ENCODE measurements around the gene NRG2. TPM values are rescaled to one million over a fixed set of nuclear protein-coding genes. Genes with fewer than 3 reads are reported as not detected.

The NRG2 gene
- total and polyA plus RNA-seq, 2 of the 8 experiments (the other 6 are each of a cell fraction or from before 2014, with no cell fraction given): 0.27 to 0.54 TPM

- H3K9me3 ChIP-seq (ENCODE audit: insufficient read depth in 2 of 2, low read depth in 1 of 2, low read length in 1 of 2): no peaks in the 10 kb centered on the region
- WGBS, 2 experiments (ENCODE audit: extremely low coverage in 1 of 2, insufficient coverage in 1 of 2, insufficient read length in 1 of 2, insufficient replicate concordance in 2 of 2, low coverage in 1 of 2, low lambda C conversion rate in 2 of 2, missing lambda C conversion rate in 1 of 2): 89% methylated on average over 4 of the region's 4 CpGs; no CpG with 5 or more reads in 1 of the 2 experiments
- H2AFZ ChIP-seq (ENCODE audit: low read length): no peak overlapping the region
- no peak overlapping the region for H3K4me2 ChIP-seq (ENCODE audit: insufficient read depth in 1 of 2, low read depth in 2 of 2, low read length in 2 of 2)
- H3K23me2 ChIP-seq (ENCODE audit: low read depth, low read length): no peaks in the 10 kb centered on the region
- ChIA-PET POLR2A (ENCODE audit: partially characterized antibody) (no interaction called here), CTCF (ENCODE audit: partially characterized antibody) (interaction anchor here (1.0 to 16.4 kb wide), 6 partner anchors 12 to 146 kb away, joined by 3 to 181 read pairs (median 5); no protein-coding TSS in a partner anchor)
- DNase-seq (ENCODE audit: low read depth in 1 of 2, low spot score in 2 of 2): peak in 1 of 2 experiments; percentile 41
- no peak overlapping the region for H4K91ac ChIP-seq (replicated peaks; ENCODE audit: insufficient read length, low read length)
- H2BK15ac ChIP-seq (ENCODE audit: low read length): no peak overlapping the region
- H4K20me1 ChIP-seq (replicated peaks in 1 of 2; ENCODE audit: control insufficient read depth in 1 of 2, insufficient read depth in 2 of 2, low read length in 2 of 2): peaks cover 0 to 2% of the 10 kb centered on the region in 2 experiments
- no peak overlapping the region for H3K23ac ChIP-seq (ENCODE audit: insufficient read length)
- H2BK20ac ChIP-seq (ENCODE audit: low read length): no peak overlapping the region
- H3K27ac ChIP-seq (ENCODE audit: low read depth, low read length): no peak overlapping the region
- no peaks in the 10 kb centered on the region for H3K79me2 ChIP-seq (ENCODE audit: control insufficient read depth in 1 of 2, insufficient read depth in 2 of 2, low read length in 2 of 2)
- no peaks in the 10 kb centered on the region for H3K79me1 ChIP-seq (ENCODE audit: low read depth, low read length)
- no peaks in the 10 kb centered on the region for H3K36me3 ChIP-seq (ENCODE audit: control insufficient read depth in 2 of 4, insufficient read depth in 4 of 4, low read length in 3 of 4)
- H3K9ac ChIP-seq (replicated peaks in 1 of 4; ENCODE audit: extremely low read depth in 1 of 4, low read depth in 3 of 4, low read length in 3 of 4): no peak overlapping the region
- no peak overlapping the region for H4K5ac ChIP-seq (ENCODE audit: insufficient read length, low read depth, low read length)
- H3K14ac ChIP-seq (ENCODE audit: insufficient read length): no peak overlapping the region
- no peak for TF ChIP-seq ATF2 (IDR thresholded peaks at IDR 0.05; ENCODE audit: low read length)
- no peak for TF ChIP-seq SAP30 (IDR thresholded peaks at IDR 0.05; ENCODE audit: insufficient read depth, insufficient replicate concordance, low read length)
- TF ChIP-seq SIX5 (IDR thresholded peaks at IDR 0.05; ENCODE audit: low read depth, low read length): no peak
- no peak for TF ChIP-seq EP300 (IDR thresholded peaks at IDR 0.05; ENCODE audit: borderline replicate concordance in 1 of 2, low read depth in 2 of 2, low read length in 2 of 2)
- no peak for TF ChIP-seq POU5F1 (IDR thresholded peaks at IDR 0.05; ENCODE audit: low read depth, low read length)
- TF ChIP-seq HDAC2 (IDR thresholded peaks at IDR 0.05; ENCODE audit: borderline replicate concordance in 1 of 2, low read depth in 2 of 2, low read length in 2 of 2): no peak
- no peak overlapping the region for H3K4ac ChIP-seq (replicated peaks; ENCODE audit: insufficient read length, low read depth, low read length)
- H2AK5ac ChIP-seq (ENCODE audit: low read depth, low read length): no peak overlapping the region
- no peak overlapping the region for H2BK120ac ChIP-seq (replicated peaks; ENCODE audit: low read depth, low read length)
- no peak overlapping the region for H3K56ac ChIP-seq (replicated peaks; ENCODE audit: insufficient read length, low read depth, low read length)
- FAIRE-seq: no peak
- H3K4me1 ChIP-seq (replicated peaks in 1 of 4; ENCODE audit: control insufficient read depth in 3 of 4, insufficient read depth in 4 of 4, low read length in 3 of 4): peaks cover 2 to 7% (median 5%) of the 10 kb centered on the region in 4 experiments; a peak in 2 of 7 replicates
- no peak overlapping the region for H4K8ac ChIP-seq (ENCODE audit: extremely low read depth, insufficient read depth, low read length)
- H3K27me3 ChIP-seq (replicated peaks in 1 of 4; ENCODE audit: control insufficient read depth in 3 of 4, extremely low read depth in 1 of 4, insufficient read depth in 3 of 4, low read length in 3 of 4): peaks cover 0 to 5% (median 0%) of the 10 kb centered on the region in 4 experiments; a peak in 2 of 7 replicates
- no peak overlapping the region for H2BK5ac ChIP-seq (ENCODE audit: low read depth, low read length)
- H2BK12ac ChIP-seq (ENCODE audit: low read depth, low read length): no peak overlapping the region
- no peak overlapping the region for H3K4me3 ChIP-seq (ENCODE audit: extremely low read depth in 1 of 4, insufficient read depth in 2 of 4, low read depth in 3 of 4, low read length in 4 of 4)
- H3K18ac ChIP-seq (ENCODE audit: extremely low read depth, low read length): no peak overlapping the region
These were observed 131.5 kb downstream of the NRG2 start for GRCh38 chr5:139911425-139912120.

All from H1 (cell line).